ENCODE measurements around the gene MRGPRG.
"Not testable (repeated sequence)": the region's sequence is repeated elsewhere in the genome, so short reads cannot be mapped to it uniquely, and the experiment has no call there.

MRGPRG gene

DNA sequence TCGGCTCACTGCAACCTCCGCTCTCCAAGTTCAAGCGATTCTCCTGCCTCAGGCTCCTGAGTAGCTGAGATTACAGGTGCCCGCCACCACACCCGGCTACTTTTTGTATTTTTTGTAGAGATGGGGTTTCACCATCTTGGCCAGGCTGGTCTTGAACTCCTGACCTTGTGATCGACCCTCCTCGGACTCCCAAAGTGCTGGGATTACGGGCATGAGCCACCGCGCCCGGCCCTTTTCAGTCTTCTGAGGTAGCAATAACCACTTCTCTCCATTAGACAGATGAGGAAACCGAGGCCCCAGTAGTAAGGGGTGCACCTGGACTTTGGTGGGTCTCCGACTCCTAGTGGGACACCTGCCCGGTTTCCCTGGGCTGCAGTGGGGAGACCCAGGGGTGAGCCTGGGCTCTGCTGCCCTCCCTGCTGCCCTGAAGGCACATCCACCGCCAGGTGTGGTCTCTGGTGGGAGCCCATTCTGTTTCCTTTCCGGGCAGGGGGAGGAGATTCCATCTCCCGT is 49.8 kb downstream of the MRGPRG start:
- H2BK5ac ChIP-seq (ENCODE audit: low read depth, low read length, poor library complexity); DNase-seq; H3K18ac ChIP-seq (ENCODE audit: low read length); H4K12ac ChIP-seq (ENCODE audit: low read depth, low read length); H3K27ac ChIP-seq (ENCODE audit: low read depth, low read length); H3K14ac ChIP-seq (ENCODE audit: low read length); H3K9ac ChIP-seq (ENCODE audit: low read length); H3K36me3 ChIP-seq (ENCODE audit: control insufficient read depth in 1 of 2, insufficient read depth in 2 of 2, low read length in 2 of 2); H2BK120ac ChIP-seq (ENCODE audit: insufficient read depth, low read length, poor library complexity); H3K79me2 ChIP-seq (ENCODE audit: control insufficient read depth, insufficient read depth, low read length, poor library complexity); H3K4ac ChIP-seq (ENCODE audit: low read depth, low read length); H2AK5ac ChIP-seq (ENCODE audit: low read length); H4K91ac ChIP-seq (ENCODE audit: low read depth, low read length); H4K8ac ChIP-seq (ENCODE audit: low read depth, low read length); H3K9me3 ChIP-seq (ENCODE audit: insufficient read depth, low read depth, low read length); H3K4me3 ChIP-seq (ENCODE audit: low read depth, low read length); H2AFZ ChIP-seq (ENCODE audit: insufficient read depth, low read length, poor library complexity); H3K27me3 ChIP-seq (ENCODE audit: insufficient read depth, low read length); H3K23ac ChIP-seq (ENCODE audit: low read length); H2BK12ac ChIP-seq (ENCODE audit: low read length): not testable (repeated sequence)
- Histone ChIP-seq H3K79me1 (ENCODE audit: low read length) (peaks cover 12% of the 10 kb centered on the region), H3K4me2 (ENCODE audit: low read length) (peak overlapping the region; percentile 25), H3K4me1 (ENCODE audit: control insufficient read depth in 1 of 2, insufficient read depth in 2 of 2, low read length in 2 of 2) (peaks cover 16 to 22% of the 10 kb centered on the region in 2 experiments)
- no CpG with 5 or more reads among the region's 17 CpGs for WGBS (ENCODE audit: extremely low coverage, insufficient coverage, insufficient read length)

Measured in trophoblast cell (in vitro differentiated cells and primary cell).